HG02885 (cell line): ENCODE results near the gene MCAT.

Source experiments
- ATAC-seq: cut with Tn5 transposase; IDR thresholded peaks from one replicate; pipeline ENCODE4 v1.9.1; 2021; ENCODE audit warnings: mild to moderate bottlenecking; ENCODE audit not compliant: unreplicated experiment, poor library complexity

Gene MCAT

DNA sequence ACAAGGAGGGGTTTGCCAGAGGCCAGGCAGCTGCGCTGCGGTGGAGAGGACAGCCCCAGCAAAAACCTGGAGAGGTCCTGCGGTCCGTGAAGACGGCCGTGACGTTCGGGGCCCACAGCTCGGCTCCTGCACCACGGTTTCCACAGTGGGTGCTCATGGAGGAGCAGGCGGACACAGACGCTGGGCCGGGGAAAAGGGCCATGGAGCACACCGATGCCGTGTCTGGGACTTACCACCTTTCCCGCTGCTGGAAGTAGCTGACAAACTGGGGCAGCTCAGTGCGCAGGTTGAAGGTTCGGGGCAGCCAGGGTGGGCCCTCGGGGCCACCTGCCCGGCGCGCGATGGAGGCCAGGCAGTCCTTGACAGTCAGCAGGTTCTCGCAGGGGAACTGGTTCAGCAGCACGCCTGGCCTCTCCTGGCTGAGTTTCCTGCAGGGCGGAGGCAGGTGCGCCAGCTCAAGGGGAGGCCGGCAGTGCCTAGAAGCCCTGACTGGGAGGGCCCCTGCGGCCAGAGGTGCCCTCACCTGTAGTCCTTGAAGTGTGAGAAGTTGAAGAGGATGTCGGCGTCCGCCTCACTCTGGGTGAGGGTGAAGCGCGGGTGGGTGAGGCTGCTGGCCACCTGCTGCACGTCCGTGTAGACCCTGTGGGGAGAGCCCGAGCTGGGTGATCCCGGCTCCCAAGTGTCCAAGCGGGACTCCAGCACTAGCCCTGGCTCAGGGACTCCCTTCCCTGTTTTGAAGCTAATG is 30.9 kb upstream of the MCAT start:
- no peak for ATAC-seq

DNA sequence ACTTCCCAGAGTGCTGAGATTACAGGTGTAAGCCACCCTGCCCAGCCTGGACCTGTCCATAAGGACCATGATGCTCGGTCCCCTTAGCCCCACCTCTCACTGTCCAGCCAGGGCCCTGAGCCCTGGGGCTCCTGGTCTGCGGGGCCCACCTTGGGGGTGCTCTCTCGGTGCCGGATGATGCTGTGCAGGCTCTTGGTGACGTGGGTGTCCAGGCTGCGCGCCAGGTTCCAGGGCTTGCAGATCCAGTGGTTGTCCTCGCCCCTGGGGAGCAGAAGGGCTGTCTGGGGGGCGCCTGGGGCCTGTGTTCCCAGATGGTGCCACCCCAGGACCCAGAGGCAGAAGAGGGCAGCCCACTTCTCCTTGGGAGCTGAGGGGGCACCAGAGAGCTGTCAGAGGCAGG is 30.4 kb upstream of the MCAT start:
- no peak for ATAC-seq

DNA sequence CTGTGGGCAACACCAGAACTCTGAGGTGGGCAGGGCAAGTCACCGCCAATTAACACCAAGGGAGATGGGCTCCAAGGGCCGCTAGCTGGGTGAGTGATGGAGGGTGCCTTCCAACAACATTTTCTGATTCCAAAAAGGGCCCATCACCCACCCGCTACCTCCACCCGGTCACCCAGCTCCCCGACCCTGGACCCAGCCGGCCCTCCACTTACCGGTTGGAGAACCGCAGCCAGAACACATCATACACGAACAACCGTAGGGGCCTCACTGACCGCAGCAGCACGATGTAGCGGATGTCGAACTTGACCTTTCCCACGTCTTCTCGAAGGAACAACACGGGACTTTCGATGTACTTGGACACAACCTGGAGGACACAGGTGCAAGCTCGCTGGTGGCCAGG is 29.0 kb upstream of the MCAT start:
- no peak for ATAC-seq

DNA sequence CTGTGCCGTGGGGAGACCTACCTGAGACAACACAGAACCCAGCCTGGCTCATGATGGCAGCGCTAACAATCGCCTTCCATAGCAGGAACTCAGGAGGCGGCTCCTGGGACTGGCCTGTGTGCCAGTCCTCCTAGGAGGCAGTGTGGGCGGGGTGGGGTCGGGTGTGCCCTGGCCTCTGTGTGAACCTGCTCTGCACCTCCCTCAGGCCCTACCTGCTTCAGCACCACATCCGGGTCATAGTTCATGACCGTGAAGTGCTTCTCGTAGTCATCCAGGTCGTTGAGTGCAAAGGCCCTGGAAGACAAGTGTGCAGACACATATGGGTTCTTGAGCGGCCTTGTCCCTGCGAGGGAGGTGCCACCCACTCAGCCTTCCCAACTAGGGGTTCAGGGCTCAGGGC is 28.4 kb upstream of the MCAT start:
- ATAC-seq: no peak

DNA sequence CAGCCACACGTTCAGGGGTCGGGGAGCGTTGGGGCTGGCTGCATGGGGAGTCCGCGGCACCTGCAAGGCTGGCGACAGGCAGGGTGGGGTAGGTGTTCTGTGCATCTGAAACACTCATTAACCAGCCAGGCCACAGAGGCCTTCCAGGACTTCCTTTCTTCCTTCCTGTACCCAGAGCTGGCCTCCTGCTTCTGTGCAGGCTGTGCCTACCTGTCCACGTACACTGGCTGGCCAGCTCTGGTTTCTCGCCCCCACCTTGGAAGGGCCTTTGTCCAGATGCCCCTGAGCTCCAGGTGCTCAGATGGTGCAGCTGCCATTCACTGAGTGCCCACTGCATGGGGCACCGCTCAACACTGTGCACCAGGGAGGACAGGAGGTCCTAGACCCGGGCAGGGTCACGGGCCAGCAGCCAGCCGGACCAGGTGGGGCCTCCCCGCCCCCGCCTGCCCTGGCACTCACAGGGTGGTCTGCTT is 27.9 kb upstream of the MCAT start:
- no peak for ATAC-seq

DNA sequence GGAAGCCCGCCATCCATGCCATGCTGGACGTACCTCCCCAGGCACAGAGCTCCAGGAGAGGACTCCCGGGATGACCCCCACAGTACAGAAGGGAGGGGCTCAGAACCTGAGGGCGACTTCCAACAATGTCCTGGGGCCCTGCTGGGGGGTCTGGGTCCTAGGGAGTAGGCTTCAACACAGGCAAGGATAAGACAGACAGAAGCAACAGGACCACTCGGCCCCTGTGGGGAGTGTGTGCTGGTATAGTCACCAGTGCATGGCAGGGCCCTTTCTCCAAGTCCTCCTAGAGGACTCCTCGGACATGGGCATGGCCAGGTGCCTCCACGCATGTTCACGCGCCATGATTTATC is 26.9 kb upstream of the MCAT start:
- no peak for ATAC-seq

DNA sequence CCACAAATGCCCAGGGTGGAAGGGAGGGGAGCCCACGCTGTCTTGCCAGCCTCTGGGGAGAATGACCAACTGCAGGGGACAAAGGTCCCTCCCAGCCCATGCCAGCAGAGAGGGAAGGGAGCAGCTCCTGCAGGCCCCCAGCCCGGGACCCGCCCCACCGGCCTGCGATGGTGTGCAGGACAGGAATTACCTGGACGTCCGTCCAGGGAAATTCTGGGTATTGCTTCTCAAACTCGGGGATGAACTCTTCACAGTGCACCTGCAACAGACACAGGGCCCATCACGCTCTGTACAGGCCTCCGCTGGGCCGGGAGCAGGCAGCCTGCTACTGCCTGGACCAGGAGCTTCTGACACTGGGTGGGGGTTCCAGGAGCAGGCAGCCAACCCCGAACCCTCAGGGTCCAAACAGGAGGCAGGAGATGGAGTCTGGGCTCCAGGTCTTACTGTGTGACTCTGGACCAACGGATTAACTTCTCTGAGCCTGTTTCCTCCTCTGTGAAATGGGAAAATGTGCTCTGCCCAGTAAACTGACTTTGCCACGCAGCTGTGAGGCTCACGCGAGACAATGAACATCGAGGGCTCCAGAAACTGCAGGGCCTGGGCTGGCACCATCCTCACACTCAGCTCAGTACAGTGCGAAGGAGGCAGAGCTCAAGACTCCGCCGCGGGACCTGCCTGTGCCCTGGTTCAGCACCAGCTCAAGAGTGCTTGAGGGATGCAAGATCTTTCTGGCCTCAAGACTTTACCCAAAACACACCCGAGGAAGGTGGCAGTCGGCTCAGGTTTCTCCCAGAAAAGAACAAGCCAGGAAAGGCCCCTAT is 26.3 kb upstream of the MCAT start:
- no peak for ATAC-seq

DNA sequence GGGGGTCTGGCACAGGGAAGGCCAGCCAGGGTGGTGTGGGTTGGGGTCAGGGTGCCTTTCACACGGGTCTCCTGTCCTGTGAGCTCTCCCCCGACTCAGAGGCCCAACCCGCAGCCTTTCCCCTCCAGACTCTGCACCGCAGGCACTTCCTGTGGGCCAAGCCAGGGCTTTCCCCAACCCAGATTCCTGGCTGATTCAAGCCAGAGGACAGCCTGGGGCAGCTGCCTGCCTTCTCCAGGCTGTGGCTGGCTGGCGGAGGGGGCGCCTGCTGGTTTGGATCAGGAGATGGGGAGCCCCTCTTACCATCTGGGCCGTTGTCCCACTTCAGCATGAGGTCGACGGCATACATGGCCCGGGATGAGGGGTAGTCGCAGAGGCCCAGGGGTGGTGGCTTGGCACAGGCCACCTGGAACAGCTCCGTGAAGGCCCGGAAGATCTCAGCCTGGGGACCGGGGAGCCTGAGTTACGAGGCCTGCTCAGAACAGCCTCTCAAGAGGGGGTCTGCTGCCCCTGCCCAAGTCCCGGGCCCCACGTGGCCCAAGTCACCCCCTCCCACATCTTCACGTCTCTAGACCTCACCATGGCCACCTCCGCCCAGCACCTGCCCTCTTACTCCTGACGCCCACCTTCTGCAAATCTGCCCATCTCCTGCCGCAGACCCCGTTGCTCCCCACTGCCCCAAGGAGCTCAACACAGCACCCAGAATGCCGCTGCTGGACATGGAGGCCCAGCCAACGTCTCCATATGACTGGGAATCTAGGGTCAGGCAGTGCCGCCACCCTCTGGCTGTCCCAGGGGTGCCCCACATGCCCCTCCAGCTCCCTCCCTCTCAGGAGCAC is 25.5 kb upstream of the MCAT start:
- no peak for ATAC-seq

DNA sequence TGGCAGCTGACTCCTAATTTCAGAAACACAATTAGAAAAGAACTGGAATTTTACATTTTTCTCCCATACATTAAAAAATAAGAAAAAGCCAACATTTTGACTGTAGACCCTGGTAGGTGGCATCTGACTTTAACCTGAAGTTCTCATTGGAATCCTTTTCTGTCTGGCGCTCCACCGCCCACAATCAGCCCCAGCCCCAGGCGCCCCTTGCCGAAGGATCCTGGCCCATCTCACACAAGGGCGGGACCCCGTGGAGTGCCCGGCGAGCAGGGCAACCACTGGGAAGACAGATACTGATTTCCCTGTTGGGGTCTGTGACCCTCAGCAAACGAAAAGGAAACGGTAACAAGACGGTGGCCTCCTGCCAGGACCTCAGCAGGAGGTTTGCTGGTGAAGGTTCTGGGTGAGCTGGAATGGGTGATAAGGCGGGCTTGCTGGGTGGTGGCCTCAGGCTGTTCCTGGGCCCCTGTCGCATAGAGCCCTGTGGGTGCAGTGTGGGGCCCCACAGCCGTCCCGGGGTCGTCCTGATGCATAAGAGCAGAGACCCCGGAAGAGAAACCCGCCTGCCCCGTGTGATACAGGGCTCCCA is 23.9 kb upstream of the MCAT start:
- ATAC-seq: no peak

DNA sequence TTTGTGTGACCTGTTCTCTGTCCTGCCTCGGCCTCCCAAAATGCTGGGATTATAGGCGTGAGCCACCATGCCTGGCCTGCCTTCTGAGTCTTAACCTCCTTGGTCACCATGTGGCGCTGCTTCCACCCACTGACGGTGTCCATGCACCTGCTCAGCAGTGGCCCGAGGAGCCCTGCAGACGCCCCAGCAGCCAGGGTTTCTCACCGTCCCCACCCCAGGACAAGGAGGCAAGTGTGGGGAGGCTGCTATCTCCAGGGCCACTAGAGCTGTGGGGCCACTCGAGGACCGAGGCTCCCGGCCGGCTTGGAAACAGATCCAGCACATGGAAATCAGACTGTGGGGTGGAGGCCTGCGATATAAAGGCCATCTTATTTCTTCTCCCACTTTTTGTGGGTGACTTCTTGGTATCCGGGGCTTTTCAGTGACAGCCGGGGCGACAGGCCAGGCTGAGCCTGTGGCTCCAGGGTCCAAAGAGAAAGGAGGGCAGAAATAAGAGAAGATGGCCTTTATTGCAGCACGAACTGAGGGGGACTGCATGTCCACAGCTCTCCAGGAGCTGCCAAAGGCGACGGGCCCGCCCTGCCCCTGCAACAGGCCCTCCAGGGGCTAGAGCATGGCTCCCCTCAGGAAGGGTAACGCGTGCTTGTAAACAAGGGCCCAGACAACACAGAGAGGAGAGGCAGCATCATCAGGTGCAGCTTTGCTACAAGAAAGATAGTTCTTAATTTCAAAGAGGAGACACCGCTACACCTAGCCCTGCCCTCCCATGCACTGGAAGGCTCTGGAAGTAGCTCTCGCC is 23.1 kb upstream of the MCAT start:
- no peak for ATAC-seq

DNA sequence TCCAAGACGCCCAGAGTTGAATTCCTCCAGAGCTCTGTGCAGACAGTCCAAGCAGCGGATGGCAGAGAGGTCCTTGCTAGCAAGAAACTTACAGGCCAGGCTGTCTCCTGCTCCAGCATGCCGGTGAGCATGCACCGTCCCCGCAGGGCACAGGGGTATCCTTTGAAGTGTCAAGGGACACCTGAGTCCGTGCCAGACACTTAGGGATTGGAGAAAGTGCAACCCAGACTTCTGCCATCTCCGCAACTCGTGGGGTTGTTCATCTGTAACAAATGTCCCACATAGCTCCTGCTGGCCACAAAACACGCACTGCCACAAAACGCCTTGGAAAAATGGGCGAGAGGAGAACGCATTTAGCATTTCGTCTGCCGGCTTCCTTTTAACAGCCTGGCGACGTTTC is 21.4 kb upstream of the MCAT start:
- no peak for ATAC-seq

DNA sequence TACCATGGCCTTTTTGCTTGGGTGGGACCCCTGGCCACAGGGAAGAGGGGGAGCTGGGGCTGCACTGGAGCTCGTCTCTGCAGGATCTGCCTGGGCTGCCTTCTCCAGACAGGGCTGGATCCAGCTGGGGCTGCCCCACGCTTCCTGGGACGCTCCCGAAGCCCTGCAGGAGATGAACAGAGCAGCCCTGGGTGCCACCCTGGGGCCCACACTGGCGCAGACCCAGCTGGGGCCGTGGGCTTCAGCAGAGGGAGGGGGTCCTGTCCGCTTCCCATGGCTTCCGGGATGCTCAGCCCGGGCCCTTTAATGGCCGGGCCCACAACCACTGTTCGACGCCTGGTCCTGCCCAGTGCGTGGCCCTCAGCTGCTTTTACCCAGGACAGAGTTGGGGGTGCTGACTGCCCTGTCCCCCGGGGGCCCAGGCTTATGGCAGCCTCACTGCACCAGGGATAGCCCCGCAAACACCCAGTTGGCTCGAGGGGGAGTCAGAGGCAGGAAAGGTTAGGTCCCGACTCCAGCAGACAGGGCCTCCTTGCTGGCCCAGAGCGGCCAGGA is 20.1 kb upstream of the MCAT start:
- no peak for ATAC-seq

DNA sequence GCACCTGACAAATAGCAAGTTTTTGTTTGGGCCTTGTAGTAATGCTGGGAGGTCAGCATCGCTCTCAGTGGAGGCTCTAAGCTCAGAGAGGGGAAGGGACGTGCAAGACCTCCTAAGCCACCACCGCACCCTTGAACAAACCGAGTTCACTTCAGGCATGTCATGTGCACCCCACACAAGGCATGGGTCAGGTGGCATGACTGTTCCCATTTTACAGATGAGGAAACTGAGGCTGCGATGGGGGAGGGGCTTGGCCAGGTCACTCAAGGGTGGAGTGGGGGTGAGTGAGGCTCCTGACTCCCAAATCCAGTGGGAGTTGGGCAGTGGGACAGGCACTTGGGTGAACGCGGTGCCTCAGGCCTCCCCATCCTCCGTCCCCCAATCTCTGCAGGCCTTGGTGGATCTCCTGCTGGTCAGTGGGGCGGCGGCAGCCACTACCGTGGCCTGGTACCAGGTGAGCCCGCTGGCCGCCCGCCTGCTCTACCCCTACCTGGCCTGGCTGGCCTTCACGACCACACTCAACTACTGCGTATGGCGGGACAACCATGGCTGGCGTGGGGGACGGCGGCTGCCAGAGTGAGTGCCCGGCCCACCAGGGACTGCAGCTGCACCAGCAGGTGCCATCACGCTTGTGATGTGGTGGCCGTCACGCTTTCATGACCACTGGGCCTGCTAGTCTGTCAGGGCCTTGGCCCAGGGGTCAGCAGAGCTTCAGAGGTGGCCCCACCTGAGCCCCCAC is 19.4 kb upstream of the MCAT start:
- no peak for ATAC-seq

DNA sequence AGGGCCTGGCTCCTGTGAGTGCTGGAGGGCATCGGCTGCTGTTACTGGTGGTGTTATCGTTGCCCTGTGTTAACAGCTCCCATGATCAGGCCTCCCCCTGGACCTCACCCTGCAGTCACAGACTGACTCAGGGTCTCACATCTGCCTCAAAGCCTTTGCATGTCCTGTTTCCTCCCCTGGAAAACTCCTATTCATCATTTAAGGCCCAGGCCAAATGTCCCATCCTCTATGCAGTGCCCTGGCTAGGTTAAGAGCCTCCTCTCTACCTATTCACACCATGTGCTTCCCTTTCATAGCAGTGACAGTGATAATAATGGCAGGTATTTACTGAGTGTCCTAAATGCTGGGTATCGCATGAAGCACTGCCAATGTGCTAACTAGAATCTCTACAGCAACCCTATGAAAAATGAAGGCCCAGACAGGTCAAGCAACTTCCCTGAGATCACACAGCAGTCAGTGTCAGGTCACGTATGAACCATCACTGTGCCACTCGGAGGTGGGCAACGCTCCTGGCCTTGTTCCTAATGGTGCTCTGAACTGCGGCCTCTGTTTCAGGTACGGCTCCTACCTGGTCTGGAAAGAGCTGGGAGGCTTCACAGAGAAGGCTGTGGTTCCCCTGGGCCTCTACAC is 17.4 kb upstream of the MCAT start:
- no peak for ATAC-seq

DNA sequence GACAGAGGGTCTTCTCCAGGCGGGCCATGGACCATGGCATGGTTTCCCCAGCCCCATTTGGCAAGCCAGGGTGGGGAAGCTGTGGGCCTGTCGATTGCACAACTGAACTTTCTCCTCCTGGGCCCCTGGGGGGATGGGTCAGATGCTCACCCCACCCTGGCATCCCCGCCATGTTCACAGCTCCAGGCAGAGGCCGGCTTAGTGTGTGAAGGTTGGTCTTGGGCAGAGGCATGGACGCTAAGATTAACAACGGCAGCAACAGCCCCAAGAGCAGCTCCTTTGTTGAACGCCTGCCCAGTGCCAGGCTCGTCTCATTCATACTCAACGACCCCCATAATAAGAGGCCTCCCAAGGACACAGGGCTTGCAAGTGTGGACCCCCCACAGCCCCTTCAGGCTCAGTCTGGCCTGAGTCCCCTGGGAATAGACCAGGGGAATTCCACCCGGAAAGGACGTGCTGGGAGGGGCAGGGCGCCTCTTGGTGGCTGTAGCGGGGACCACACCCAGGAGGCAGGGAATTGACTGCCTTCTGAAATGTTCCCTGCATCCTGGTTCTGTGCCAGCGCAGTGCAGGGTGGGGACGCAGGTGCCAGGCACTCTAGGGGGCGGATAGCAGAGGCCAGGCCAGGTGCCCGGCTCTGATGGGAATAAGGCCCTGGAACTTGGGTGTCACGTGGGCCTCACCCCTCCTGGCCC is 16.4 kb upstream of the MCAT start:
- no peak for ATAC-seq

DNA sequence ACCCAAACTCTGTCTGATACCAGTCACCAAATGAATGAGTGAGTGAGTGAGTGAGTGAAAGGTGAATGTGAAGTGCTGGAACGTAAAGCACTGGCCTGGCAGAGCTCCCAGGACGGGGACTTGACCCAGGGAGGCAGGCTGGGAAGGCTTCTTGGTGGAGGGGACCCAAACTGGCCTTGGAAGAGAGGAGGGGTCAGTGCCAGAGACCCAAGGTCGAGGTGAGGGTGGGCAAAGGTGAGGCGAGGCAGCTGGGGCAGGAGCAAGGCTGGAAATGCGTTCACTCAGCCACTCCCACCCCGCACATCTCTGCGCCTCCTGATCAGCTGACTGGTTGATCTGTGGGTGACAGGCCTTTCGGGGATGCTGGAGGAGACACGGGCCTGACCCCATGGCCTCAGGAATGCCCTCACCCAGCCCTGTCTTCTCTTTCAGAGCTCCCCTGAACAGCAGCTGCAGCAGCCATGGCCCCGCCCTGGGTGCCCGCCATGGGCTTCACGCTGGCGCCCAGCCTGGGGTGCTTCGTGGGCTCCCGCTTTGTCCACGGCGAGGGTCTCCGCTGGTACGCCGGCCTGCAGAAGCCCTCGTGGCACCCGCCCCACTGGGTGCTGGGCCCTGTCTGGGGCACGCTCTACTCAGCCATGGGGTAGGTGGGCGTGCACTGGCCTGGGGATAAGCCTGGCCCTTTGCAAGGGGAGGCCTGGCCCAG is 15.7 kb upstream of the MCAT start:
- ATAC-seq: no peak

DNA sequence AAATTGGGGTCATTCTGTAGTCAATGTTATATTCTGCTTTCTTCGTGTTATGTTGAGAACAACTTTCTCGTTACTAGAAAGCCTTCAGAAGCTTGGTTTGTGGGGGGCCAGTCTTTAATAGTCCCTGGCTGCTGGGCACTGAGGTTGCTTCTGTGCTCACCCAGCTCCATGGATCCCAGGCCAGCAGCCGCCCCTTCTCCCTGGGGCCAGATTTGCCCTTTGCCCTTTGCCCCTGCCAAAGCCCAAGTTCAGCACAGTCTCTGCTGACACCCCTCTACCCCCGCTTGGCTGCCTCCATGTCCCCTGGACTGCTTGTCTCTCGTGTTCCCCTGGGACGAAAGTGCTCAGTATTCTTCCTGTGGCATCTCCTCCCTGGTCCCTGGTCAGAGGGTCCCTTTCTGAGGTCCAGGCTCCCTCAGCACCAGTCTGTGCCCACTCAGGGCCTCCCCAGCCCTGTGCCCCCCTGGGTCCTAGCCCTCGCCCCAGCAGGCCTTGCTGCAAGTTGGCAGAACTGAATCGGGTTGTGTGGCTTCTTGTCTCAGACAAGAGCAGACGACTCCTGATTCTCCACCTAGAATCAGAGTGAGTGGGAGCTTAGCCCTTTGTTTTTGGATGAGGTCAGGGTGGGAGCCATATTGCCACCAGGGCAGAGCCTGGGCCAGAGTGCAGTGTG is 14.8 kb upstream of the MCAT start:
- no peak for ATAC-seq
